Spinal cord (tissue), 10 donors: ENCODE measurements around the gene KLHL11. TPM values are rescaled to one million over a fixed set of nuclear protein-coding genes. Genes with fewer than 3 reads are reported as not detected.
"Not testable (repeated sequence)": the region's sequence is repeated elsewhere in the genome, so short reads cannot be mapped to it uniquely, and the experiment has no call there.

Experiments
- DNase-seq, 6 donors: peaks; one replicate each; pipeline versions ENCODE4 v3.0.0 to v3.0.0-alpha.2; 2013 to 2015; ENCODE audit warnings: low spot score in 6 of 6, low read depth in 4 of 6
- H3K27ac ChIP-seq: one replicate; pipeline ENCODE4 v1.5.1; 2013; ENCODE audit warnings: low read depth, low read length, control low read depth
- H3K27me3 ChIP-seq: one replicate; pipeline ENCODE4 v1.6.1; 2013; ENCODE audit warnings: low read length; ENCODE audit not compliant: control insufficient read depth, insufficient read depth
- H3K36me3 ChIP-seq: one replicate; pipeline ENCODE4 v1.6.1; 2013; ENCODE audit warnings: low read length; ENCODE audit not compliant: control insufficient read depth, insufficient read depth
- H3K4me1 ChIP-seq: one replicate; pipeline ENCODE4 v1.6.1; 2013; ENCODE audit warnings: low read length; ENCODE audit not compliant: control insufficient read depth, insufficient read depth
- H3K4me3 ChIP-seq: one replicate; pipeline ENCODE4 v1.5.1; 2013; ENCODE audit warnings: low read depth, low read length, control low read depth
- H3K9me3 ChIP-seq: one replicate; pipeline ENCODE4 v1.6.1; 2013; ENCODE audit warnings: low read length; ENCODE audit not compliant: control insufficient read depth, insufficient read depth
- WGBS: methylation state at CpG from one replicate; pipeline ENCODE4 v1.1.5; 2013; ENCODE audit warnings: missing lambda C conversion rate; ENCODE audit not compliant: insufficient coverage; 5-methylcytosine and 5-hydroxymethylcytosine counted together
- polyA plus RNA-seq, 2 donors: library from polyadenylated mRNA; unstranded; fragments of 120-200 nt; gene quantifications; one replicate each; pipeline ENCODE4 v1.2.1, GENCODE V29; 2013; ENCODE audit not compliant: insufficient read length in 2 of 2
- total RNA-seq, 2 donors: library from RNA; depleted of rRNA in 1 of 2; stranded (reverse); fragments of 120-200 nt in 1 of 2; fragments of >200 nt in 1 of 2; gene quantifications; one replicate each; pipeline versions ENCODE4 v1.2.3 to v1.2.4, GENCODE V29; 2013 to 2014
- donor health status: healthy.

The KLHL11 gene
- total and polyA plus RNA-seq, 4 donors: 11.1 to 64.6 (median 23.5) TPM

- WGBS: 91% methylated on average over 2 of the region's 7 CpGs
- Histone ChIP-seq H3K4me3 (no peak overlapping the region), H3K36me3 (peaks cover 93% of the 10 kb centered on the region), H3K27ac (no peak overlapping the region), H3K4me1 (peaks cover 7% of the 10 kb centered on the region), H3K27me3 (no peaks in the 10 kb centered on the region), H3K9me3 (no peaks in the 10 kb centered on the region)
- no peak for DNase-seq
Observed at GRCh38 chr17:41891135-41892020, 26.2 kb upstream of the KLHL11 start.

DNA sequence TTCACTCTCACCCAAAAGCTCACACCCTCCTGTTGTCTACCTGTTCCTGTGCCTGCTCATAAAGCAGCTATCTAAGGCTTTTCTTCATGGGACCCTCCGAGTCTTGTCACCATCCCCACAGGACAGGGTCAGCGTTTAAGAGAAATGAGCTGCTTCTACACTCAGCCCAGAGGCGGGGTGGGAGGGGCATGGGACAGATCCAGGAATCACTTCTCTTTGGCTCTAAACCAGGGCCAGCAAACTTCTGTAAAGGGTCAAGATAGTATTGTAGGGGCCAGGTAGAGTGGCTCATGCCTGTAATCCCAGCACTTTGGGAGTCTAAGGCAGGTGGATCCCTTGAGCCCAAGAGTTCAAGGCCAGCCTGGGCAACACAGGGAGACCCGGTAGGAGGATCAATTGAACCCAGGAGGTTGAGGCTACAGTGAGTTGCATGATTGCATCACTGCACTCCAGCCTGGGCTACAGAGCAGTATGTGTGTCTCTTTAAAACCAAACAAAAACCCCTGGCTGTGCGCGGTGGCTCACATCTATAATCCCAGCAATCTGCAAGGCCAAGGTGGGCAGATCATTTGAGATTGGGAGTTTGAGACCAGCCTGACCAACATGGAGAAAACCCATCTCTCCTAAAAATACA lies 23.2 kb upstream of the KLHL11 start:
- H3K27me3 ChIP-seq: no peaks in the 10 kb centered on the region
- H3K4me1 ChIP-seq: no peaks in the 10 kb centered on the region
- no peak overlapping the region for H3K4me3 ChIP-seq
- DNase-seq: no peak
- no peaks in the 10 kb centered on the region for H3K9me3 ChIP-seq
- H3K36me3 ChIP-seq: peaks cover 94% of the 10 kb centered on the region
- H3K27ac ChIP-seq: no peak overlapping the region
- WGBS: 83% methylated on average over 3 of the region's 6 CpGs

DNA sequence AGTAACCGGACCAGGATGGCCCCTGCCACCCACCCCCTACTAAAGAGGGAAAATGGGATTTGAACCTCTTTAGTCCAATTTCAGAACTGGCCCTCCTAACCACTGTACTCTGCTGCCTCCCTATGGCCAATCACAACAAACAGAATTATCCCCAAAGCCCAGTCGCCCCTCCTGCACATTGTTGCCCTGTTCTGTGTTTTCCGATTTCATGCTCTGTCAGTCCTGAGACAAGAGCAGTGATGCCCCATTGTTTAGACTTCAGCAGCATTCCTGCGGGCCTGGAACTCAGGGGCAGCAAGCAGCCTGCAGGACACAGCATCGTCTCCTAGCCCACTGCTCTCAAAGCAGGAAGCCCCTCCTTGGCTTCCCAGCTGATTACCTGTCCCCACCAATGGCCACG lies 20.5 kb upstream of the KLHL11 start:
- H3K36me3 ChIP-seq: peaks cover 89% of the 10 kb centered on the region
- no peaks in the 10 kb centered on the region for H3K27me3 ChIP-seq
- 42% methylated on average over 5 of the region's 6 CpGs for WGBS
- no peak overlapping the region for H3K27ac ChIP-seq
- H3K9me3 ChIP-seq: no peaks in the 10 kb centered on the region
- no peak overlapping the region for H3K4me3 ChIP-seq
- no peak for DNase-seq
- H3K4me1 ChIP-seq: no peaks in the 10 kb centered on the region

GRCh38 chr17:41882756-41883155 lies 17.5 kb upstream of the KLHL11 start:
- Histone ChIP-seq H3K27ac (no peak overlapping the region), H3K4me1 (no peaks in the 10 kb centered on the region), H3K27me3 (no peaks in the 10 kb centered on the region), H3K4me3 (no peak overlapping the region), H3K36me3 (peaks cover 90% of the 10 kb centered on the region), H3K9me3 (no peaks in the 10 kb centered on the region)
- DNase-seq: no peak
- WGBS: 94% methylated on average over 6 of the region's 6 CpGs

DNA sequence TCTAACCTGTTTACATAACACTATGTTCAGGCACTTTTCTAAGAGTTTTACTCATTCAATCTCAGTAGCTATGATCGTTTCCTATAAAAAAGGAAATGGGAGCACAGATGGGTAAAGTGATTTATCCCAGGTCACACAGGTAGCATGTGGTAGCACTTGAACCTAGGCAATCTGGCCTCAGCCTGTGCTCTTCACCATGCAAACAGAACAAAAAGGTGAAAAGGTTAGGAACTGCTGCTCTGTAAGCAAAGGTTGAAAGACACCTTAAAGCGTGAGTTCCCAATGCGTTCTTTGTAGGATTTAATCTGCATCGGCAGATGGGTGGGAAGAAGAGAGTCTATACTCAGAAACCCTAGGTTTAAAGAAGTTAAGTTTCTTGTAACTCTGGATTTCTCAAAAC lies 14.9 kb upstream of the KLHL11 start:
- Histone ChIP-seq H3K36me3 (peaks cover 75% of the 10 kb centered on the region), H3K4me1 (no peaks in the 10 kb centered on the region), H3K4me3 (no peak overlapping the region), H3K9me3 (no peaks in the 10 kb centered on the region), H3K27ac (no peak overlapping the region), H3K27me3 (no peaks in the 10 kb centered on the region)
- WGBS: 92% methylated on average over 2 of the region's 4 CpGs
- no peak for DNase-seq

GRCh38 chr17:41874293-41874670 lies 9.1 kb upstream of the KLHL11 start:
- H3K4me1 ChIP-seq, H3K4me3 ChIP-seq, DNase-seq, H3K9me3 ChIP-seq, H3K27ac ChIP-seq, H3K27me3 ChIP-seq: not testable (repeated sequence)
- peaks cover 79% of the 10 kb centered on the region for H3K36me3 ChIP-seq
- WGBS: 97% methylated on average over 5 of the region's 9 CpGs

- no peak for DNase-seq
- no peaks in the 10 kb centered on the region for H3K9me3 ChIP-seq
- H3K27ac ChIP-seq: no peak overlapping the region
- WGBS: 98% methylated on average over 7 of the region's 10 CpGs
- H3K27me3 ChIP-seq: no peaks in the 10 kb centered on the region
- H3K4me3 ChIP-seq: no peak overlapping the region
- no peaks in the 10 kb centered on the region for H3K4me1 ChIP-seq
- H3K36me3 ChIP-seq: peaks cover 73% of the 10 kb centered on the region
Observed at GRCh38 chr17:41873559-41874292, 8.5 kb upstream of the KLHL11 start.

GRCh38 chr17:41871789-41872188 lies 6.6 kb upstream of the KLHL11 start:
- Histone ChIP-seq H3K36me3 (peaks cover 65% of the 10 kb centered on the region), H3K27ac (no peak overlapping the region), H3K9me3 (no peaks in the 10 kb centered on the region), H3K27me3 (no peaks in the 10 kb centered on the region), H3K4me3 (no peak overlapping the region), H3K4me1 (no peaks in the 10 kb centered on the region)
- no peak for DNase-seq
- 100% methylated on average over 10 of the region's 10 CpGs for WGBS

GRCh38 chr17:41870627-41871026 lies 5.4 kb upstream of the KLHL11 start:
- no peaks in the 10 kb centered on the region for H3K9me3 ChIP-seq
- no peak overlapping the region for H3K27ac ChIP-seq
- 94% methylated on average over 7 of the region's 7 CpGs for WGBS
- peaks cover 68% of the 10 kb centered on the region for H3K36me3 ChIP-seq
- DNase-seq: no peak
- no peak overlapping the region for H3K4me3 ChIP-seq
- no peaks in the 10 kb centered on the region for H3K4me1 ChIP-seq
- H3K27me3 ChIP-seq: no peaks in the 10 kb centered on the region
